Colonic mucosa (tissue), 4 donors: ENCODE data around the gene SYT15. TPM values are rescaled to one million over a fixed set of nuclear protein-coding genes. Genes with fewer than 3 reads are reported as not detected.
"Not testable (repeated sequence)": the region's sequence is repeated elsewhere in the genome, so short reads cannot be mapped to it uniquely, and the experiment has no call there.

Source experiments
- DNase-seq: peaks from one replicate; pipeline ENCODE4 v3.0.0-alpha.2; 2020
- H3K27ac ChIP-seq: fragments of 200-600 bp; one replicate; pipeline ENCODE4 v1.8.0; 2021
- H3K27me3 ChIP-seq: fragments of 200-600 bp; one replicate; pipeline ENCODE4 v1.8.0; 2021
- H3K36me3 ChIP-seq: fragments of 200-600 bp; one replicate; pipeline ENCODE4 v1.8.0; 2021
- H3K4me1 ChIP-seq: fragments of 200-600 bp; one replicate; pipeline ENCODE4 v1.8.0; 2021; ENCODE audit warnings: mild to moderate bottlenecking
- H3K4me3 ChIP-seq: fragments of 200-600 bp; one replicate; pipeline ENCODE4 v1.8.0; 2021
- H3K9ac ChIP-seq, 2 donors: one replicate each; pipeline ENCODE4 v1.7.0; 2013; ENCODE audit warnings: control low read depth in 2 of 2, low read depth in 2 of 2, low read length in 2 of 2
- H3K9me3 ChIP-seq: fragments of 200-600 bp; one replicate; pipeline ENCODE4 v1.8.0; 2021
- intact Hi-C: fragments of 100-400 bp; cut with DNase I; formaldehyde crosslinking; loops from one replicate; pipeline ENCODE4 v1.14.1; 2022
- total RNA-seq, 2 donors: library from RNA; stranded (reverse); fragmentation: NEBNext Ultra II Directional in 1 of 2; extraction: Animal tissue kit (Norgen Biotek cat#: 25700) in 1 of 2; gene quantifications; one replicate each; pipeline ENCODE4 v1.2.1, GENCODE V29; 2021
- donor health status: healthy.
- donor health status: DM: no; HTN: no; CAD: no.
- donor health status: DM: no; HTN: no; CAD: no.

Gene SYT15
- total RNA-seq, 2 donors from 2014 or later, result 0.62 to 1.2 TPM

- H3K9ac ChIP-seq, intact Hi-C loops, DNase-seq, H3K36me3 ChIP-seq, H3K4me1 ChIP-seq, H3K9me3 ChIP-seq, H3K4me3 ChIP-seq, H3K27ac ChIP-seq, H3K27me3 ChIP-seq: not testable (repeated sequence)
Observed at GRCh38 chr10:46617913-46618312, 39.0 kb downstream of the SYT15 start.

DNA sequence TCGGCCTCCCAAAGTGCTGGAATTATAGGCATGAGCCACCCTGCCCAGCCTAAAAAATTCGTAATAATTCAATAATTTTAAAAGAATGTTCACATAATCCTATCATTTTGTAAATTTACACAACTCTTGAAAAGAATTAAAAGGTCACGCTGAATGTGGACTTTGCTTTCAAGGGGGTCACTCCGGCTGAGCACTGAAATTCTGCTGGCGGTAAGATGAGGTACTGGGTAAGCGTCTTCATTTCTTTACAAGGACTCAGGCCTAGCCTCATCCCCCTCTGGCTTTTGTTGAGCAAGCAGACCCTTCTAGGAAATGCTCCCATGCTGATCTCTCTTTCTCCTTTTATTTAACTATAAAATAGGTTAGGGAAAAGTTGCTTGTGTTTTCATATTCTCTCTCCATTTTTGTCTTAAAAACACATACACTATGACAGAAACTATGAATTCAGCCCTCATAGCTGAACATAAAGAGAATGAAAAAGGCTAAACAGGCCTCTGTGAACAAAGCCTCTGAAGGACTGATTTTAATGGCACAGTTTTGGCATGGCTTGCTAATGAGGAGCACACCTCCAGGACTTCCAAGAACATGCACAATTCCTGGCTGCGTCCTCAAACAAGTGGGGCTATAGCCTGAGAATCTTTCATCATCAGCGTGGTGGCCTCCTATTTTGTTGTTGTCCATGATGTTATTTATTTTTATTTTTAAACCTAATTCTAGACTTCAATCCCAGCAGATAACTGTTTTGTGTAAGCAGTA is 45.1 kb downstream of the SYT15 start:
- H3K27me3 ChIP-seq, H3K9ac ChIP-seq, H3K27ac ChIP-seq, H3K4me1 ChIP-seq, intact Hi-C loops, H3K4me3 ChIP-seq, DNase-seq, H3K36me3 ChIP-seq, H3K9me3 ChIP-seq: not testable (repeated sequence)

DNA sequence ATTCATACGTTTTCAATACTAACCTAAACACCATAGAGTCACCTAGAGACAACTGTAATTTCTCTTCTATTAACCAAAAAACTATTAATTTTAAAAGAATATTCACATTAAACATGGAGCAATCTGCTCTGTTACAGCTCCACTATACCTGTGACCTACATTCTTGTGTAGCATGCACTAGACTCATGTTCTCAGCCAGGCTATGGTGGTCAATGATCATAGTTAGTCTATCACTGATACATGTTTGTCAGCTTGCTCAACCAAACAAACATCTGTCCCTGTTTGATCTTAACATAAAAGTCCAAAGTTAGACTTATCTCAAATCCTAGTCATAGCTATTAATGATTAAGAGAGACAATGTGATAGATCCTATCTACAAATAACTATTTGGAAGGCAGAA is 50.9 kb downstream of the SYT15 start:
- H3K9ac ChIP-seq, H3K4me1 ChIP-seq, H3K27me3 ChIP-seq, H3K27ac ChIP-seq, DNase-seq, H3K9me3 ChIP-seq, H3K36me3 ChIP-seq, intact Hi-C loops, H3K4me3 ChIP-seq: not testable (repeated sequence)

DNA sequence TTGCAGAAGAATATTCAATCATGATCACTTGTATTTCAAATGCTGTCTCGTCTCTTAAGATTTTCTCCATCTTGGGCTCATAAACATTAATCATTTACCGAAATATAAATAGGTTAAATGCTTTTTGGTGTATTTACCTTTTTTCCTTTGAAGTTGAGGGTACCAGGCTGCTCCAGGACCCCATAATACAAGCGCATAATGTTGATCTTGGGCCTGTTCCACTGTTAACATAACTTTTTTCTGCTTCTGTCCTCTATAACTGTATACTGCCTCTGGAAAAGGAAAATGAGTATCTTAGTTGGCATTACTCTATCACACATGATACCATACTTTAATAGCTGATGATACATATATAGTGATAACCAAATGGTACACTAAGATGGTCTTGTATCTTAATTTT is 51.9 kb downstream of the SYT15 start:
- not testable (repeated sequence) for H3K4me1 ChIP-seq

GRCh38 chr10:46631683-46632082 is 52.8 kb downstream of the SYT15 start:
- H3K4me3 ChIP-seq, H3K9ac ChIP-seq, intact Hi-C loops, H3K36me3 ChIP-seq, H3K27ac ChIP-seq, H3K4me1 ChIP-seq, DNase-seq, H3K9me3 ChIP-seq, H3K27me3 ChIP-seq: not testable (repeated sequence)

More for the DNA sequence above, 51.9 kb downstream of the SYT15 start:
- H3K27me3 ChIP-seq, H3K27ac ChIP-seq, H3K9ac ChIP-seq, H3K36me3 ChIP-seq, DNase-seq, H3K4me3 ChIP-seq, H3K9me3 ChIP-seq, intact Hi-C loops: not testable (repeated sequence)

- intact Hi-C loops, H3K9me3 ChIP-seq, H3K27me3 ChIP-seq, H3K4me1 ChIP-seq, H3K4me3 ChIP-seq, H3K36me3 ChIP-seq, H3K9ac ChIP-seq, DNase-seq, H3K27ac ChIP-seq: not testable (repeated sequence)
Observed at GRCh38 chr10:46634698-46635097, 55.8 kb downstream of the SYT15 start.

DNA sequence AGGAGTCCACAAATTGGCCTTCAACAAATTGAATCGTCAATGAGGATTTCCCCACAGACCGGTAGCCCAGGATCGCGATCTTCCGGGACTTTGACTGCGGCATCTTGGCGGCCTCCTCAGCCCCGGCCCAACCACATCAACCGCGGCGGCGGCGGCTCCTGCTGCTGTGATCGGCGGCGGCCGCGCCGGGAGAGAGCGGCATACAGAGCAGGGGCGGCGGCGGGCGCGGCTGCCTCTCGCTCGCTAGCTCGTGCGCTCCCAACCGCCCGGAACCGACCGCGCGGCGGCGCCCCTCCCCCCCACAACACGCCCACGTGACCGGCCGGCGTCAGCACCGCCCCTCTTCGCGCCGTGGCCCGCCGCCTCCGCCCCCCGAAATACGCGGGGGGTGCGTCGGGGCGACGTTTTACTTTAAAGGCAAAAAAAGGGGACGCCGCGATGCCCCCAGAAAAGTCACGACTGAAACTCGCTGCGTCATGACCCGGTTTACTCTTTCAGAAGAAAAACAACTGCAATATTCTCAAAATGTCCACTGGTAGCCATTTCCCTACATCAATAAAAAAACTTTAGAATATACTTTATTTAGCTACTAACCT is 56.5 kb downstream of the SYT15 start:
- intact Hi-C loops, H3K27me3 ChIP-seq, H3K9ac ChIP-seq, DNase-seq, H3K9me3 ChIP-seq, H3K4me1 ChIP-seq, H3K27ac ChIP-seq, H3K36me3 ChIP-seq: not testable (repeated sequence)
- H3K4me3 ChIP-seq, result peak overlapping the region; percentile 26

GRCh38 chr10:46640005-46640404 is 61.1 kb downstream of the SYT15 start:
- H3K4me1 ChIP-seq, H3K9me3 ChIP-seq, H3K36me3 ChIP-seq, H3K9ac ChIP-seq, H3K27me3 ChIP-seq, intact Hi-C loops, H3K4me3 ChIP-seq, DNase-seq, H3K27ac ChIP-seq: not testable (repeated sequence)

Other genes starting within 250 kb of the SYT15 start
- gene ANXA8L1, start 203.4 kb upstream of the SYT15 start, total RNA-seq, result not detected
- gene NPY4R, start 113.2 kb upstream of the SYT15 start, total RNA-seq, result 1 to 10 TPM; 6.3 to 9.3 TPM
- gene GPRIN2, start 22.5 kb upstream of the SYT15 start, total RNA-seq, result 10 to 100 TPM; 32.3 to 34.4 TPM